HK-2 (cell line): ENCODE data around the gene CSRNP3.
"Not testable (repeated sequence)": the region's sequence is repeated elsewhere in the genome, so short reads cannot be mapped to it uniquely, and the experiment has no call there.

Source experiments
- DNase-seq: peaks from one replicate; pipeline ENCODE4 v3.0.0-alpha.2; 2018; ENCODE audit not compliant: unreplicated experiment

Gene CSRNP3

GRCh38 chr2:165633431-165633830 is 163.9 kb downstream of the CSRNP3 start:
- DNase-seq, result no peak

- DNase-seq, result no peak
These were observed 164.8 kb downstream of the CSRNP3 start for GRCh38 chr2:165634282-165634681.

GRCh38 chr2:165634855-165635254 is 165.4 kb downstream of the CSRNP3 start:
- no peak for DNase-seq

GRCh38 chr2:165635532-165635931 is 166.0 kb downstream of the CSRNP3 start:
- DNase-seq, result no peak

GRCh38 chr2:165636959-165637358 is 167.5 kb downstream of the CSRNP3 start:
- no peak for DNase-seq

GRCh38 chr2:165637396-165637795 is 167.9 kb downstream of the CSRNP3 start:
- no peak for DNase-seq

GRCh38 chr2:165639504-165639903 is 170.0 kb downstream of the CSRNP3 start:
- no peak for DNase-seq

- no peak for DNase-seq
These were observed 170.9 kb downstream of the CSRNP3 start for GRCh38 chr2:165640247-165640929.

- no peak for DNase-seq
These were observed 176.7 kb downstream of the CSRNP3 start for GRCh38 chr2:165645930-165646831.

- no peak for DNase-seq
These were observed 177.9 kb downstream of the CSRNP3 start for GRCh38 chr2:165647409-165647808.

GRCh38 chr2:165648801-165649200 is 179.3 kb downstream of the CSRNP3 start:
- DNase-seq, result no peak

- no peak for DNase-seq
These were observed 181.7 kb downstream of the CSRNP3 start for GRCh38 chr2:165651233-165651632.

GRCh38 chr2:165655661-165656060 is 186.2 kb downstream of the CSRNP3 start:
- DNase-seq, result no peak

GRCh38 chr2:165660361-165660760 is 190.9 kb downstream of the CSRNP3 start:
- DNase-seq, result no peak

GRCh38 chr2:165662720-165663119 is 193.2 kb downstream of the CSRNP3 start:
- no peak for DNase-seq

- no peak for DNase-seq
These were observed 196.1 kb downstream of the CSRNP3 start for GRCh38 chr2:165665614-165666013.

- DNase-seq, result not testable (repeated sequence)
These were observed 196.6 kb downstream of the CSRNP3 start for GRCh38 chr2:165666073-165666472.

- DNase-seq, result no peak
These were observed 197.1 kb downstream of the CSRNP3 start for GRCh38 chr2:165666605-165667004.

GRCh38 chr2:165667375-165667774 is 197.9 kb downstream of the CSRNP3 start:
- no peak for DNase-seq

GRCh38 chr2:165674780-165675179 is 205.3 kb downstream of the CSRNP3 start:
- DNase-seq, result no peak

GRCh38 chr2:165675551-165675968 is 206.1 kb downstream of the CSRNP3 start:
- DNase-seq, result no peak

- no peak for DNase-seq
These were observed 209.4 kb downstream of the CSRNP3 start for GRCh38 chr2:165678882-165679281.

GRCh38 chr2:165679621-165680020 is 210.1 kb downstream of the CSRNP3 start:
- DNase-seq, result no peak
